ENCODE data around the gene KLHDC7B.

Gene KLHDC7B

DNA sequence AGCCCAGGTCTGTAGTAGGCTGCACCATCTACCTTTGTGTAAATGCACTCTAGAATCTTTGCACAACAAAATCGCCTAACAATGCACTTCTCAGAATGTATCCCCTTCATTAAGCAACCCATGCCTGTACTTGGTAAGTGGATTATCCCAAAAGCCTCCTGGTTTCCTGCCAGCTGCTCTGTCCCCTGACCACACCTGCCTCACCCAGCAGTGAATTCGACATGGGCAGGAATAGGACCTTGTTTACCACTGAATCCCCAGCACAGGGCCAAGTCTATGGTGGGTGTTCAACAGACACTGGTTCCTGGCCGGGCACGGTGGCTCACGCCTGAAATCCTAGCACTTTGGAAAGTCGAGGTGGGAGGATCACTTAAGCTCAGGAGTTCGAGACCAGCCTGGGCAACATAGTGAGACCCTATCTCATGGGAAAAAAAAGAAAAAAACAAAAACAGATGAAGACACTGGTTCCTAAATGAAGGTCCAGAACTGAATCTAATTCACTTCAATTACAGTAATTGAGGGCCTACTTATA lies 22.1 kb downstream of the KLHDC7B start:
- no peak for ATAC-seq
- H3K4me3 Mint-ChIP-seq: no peak overlapping the region
- H3K27ac Mint-ChIP-seq: no peak overlapping the region

DNA sequence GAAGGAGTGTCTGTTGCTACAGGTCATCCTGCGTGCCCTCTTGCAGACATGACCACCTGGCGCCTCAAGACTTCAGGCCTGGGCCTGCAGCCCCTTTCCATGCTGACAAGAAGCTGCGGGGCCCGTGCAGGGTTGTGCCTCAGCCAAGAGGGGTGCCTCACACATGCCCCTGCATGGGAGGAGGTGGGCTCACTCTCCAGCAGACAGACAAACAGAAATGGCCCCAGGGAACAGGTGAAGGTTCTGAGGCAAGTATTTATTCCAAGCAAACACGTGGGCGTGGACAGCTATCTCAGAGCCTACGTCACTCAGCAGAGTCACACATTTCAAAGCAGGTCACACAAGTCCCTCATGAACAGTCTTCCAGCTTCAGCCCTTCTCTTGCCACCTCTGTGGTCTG lies 22.9 kb downstream of the KLHDC7B start:
- Mint-ChIP-seq H3K4me1 (peaks cover 23% of the 10 kb centered on the region), H3K4me3 (no peak overlapping the region), H3K27me3 (no peaks in the 10 kb centered on the region), H3K9me3 (no peaks in the 10 kb centered on the region), H3K27ac (no peak overlapping the region), H3K36me3 (peaks cover 50% of the 10 kb centered on the region)
- ATAC-seq: no peak

More for the DNA sequence above, 22.1 kb downstream of the KLHDC7B start:
- no peaks in the 10 kb centered on the region for H3K27me3 Mint-ChIP-seq
- no peaks in the 10 kb centered on the region for H3K9me3 Mint-ChIP-seq
- H3K36me3 Mint-ChIP-seq: peaks cover 46% of the 10 kb centered on the region
- peaks cover 30% of the 10 kb centered on the region for H3K4me1 Mint-ChIP-seq

DNA sequence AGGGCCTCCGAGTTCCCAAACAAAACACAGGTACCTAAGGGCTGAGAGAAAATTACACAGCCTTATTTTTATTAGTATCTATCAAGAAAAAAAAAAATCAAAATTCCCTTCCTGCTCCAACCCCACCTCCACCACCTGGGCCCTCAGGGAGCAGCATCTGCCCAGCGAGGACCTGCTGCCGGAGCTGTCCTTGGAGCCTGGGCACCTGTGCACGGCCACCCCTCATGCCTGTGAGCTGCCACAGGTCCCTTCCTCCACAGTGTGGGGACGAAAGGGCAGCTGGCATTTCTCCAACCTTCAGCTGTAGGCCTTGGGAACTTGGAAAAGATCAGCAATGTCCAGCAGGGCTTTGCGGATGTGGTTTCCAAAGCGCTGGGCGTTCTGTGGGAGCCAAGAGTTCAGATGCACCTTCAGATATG lies 23.4 kb downstream of the KLHDC7B start:
- H3K27ac Mint-ChIP-seq: no peak overlapping the region
- H3K27me3 Mint-ChIP-seq: no peaks in the 10 kb centered on the region
- no peak for ATAC-seq
- H3K36me3 Mint-ChIP-seq: peaks cover 50% of the 10 kb centered on the region
- no peak overlapping the region for H3K4me3 Mint-ChIP-seq
- no peaks in the 10 kb centered on the region for H3K9me3 Mint-ChIP-seq
- peaks cover 22% of the 10 kb centered on the region for H3K4me1 Mint-ChIP-seq

DNA sequence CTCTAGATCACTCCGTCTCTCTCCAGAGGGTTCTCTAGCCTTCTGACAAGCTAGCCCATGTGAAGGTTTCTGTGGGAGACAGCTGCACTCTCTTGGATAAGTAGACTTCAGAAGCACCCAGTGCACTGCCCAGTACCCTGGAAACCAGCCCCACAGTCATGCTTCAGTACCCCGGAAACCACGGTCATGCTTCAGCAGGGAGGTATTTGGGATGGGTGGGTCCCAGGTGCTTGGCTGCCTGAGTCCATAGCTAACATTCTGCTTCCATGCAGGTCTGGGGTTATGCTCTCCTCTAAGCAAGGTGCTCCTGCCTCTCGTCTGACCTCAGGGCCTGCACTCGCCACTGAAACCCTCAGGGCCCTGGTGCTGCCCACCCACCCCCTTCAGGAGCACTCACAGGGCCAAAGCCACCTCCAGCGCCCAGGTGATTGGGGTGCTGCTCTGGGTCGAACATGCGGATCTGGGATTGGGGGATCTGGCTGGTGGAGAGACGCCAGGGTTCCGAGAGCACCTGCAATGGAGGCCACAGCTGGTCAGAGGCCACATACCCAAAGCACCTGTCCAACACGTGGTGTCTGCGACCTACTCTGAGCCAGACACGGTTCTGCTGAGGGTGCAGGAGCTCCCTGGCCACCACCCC lies 24.3 kb downstream of the KLHDC7B start:
- peaks cover 51% of the 10 kb centered on the region for H3K36me3 Mint-ChIP-seq
- no peak for ATAC-seq
- no peak overlapping the region for H3K27ac Mint-ChIP-seq
- no peaks in the 10 kb centered on the region for H3K9me3 Mint-ChIP-seq
- no peak overlapping the region for H3K4me3 Mint-ChIP-seq
- no peaks in the 10 kb centered on the region for H3K27me3 Mint-ChIP-seq
- H3K4me1 Mint-ChIP-seq: peaks cover 22% of the 10 kb centered on the region

- Mint-ChIP-seq H3K27ac (no peak overlapping the region), H3K9me3 (no peaks in the 10 kb centered on the region), H3K36me3 (peaks cover 60% of the 10 kb centered on the region), H3K4me1 (peaks cover 22% of the 10 kb centered on the region), H3K27me3 (no peaks in the 10 kb centered on the region), H3K4me3 (no peak overlapping the region)
- ATAC-seq: no peak
Observed at GRCh38 chr22:50570861-50571260, 25.2 kb downstream of the KLHDC7B start.

- Mint-ChIP-seq H3K36me3 (peaks cover 66% of the 10 kb centered on the region), H3K27ac (no peak overlapping the region), H3K9me3 (no peaks in the 10 kb centered on the region), H3K27me3 (no peaks in the 10 kb centered on the region), H3K4me1 (peaks cover 22% of the 10 kb centered on the region), H3K4me3 (no peak overlapping the region)
- no peak for ATAC-seq
Observed at GRCh38 chr22:50571264-50572175, 25.8 kb downstream of the KLHDC7B start.

DNA sequence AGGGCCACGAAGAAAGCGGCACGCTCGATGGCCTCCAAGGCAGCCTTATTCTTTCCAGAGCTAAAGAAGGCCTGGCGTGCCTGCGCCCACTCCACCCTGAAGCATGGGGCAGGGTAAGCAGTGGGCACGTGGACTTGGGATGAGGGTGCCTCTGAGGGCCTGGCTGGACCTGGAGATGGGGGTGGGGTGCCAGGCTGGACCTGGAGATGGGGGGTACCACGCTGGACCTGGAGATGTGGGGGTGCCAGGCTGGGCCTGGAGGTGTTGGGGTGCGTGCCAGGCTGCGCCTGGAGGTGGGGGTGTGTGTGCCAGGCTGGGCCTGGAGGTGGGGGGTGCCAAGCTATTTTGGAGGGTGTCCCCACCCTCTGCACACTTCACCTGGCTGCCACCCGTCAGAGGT lies 27.3 kb downstream of the KLHDC7B start:
- peaks cover 22% of the 10 kb centered on the region for H3K4me1 Mint-ChIP-seq
- H3K9me3 Mint-ChIP-seq: no peaks in the 10 kb centered on the region
- H3K27ac Mint-ChIP-seq: no peak overlapping the region
- H3K27me3 Mint-ChIP-seq: no peaks in the 10 kb centered on the region
- peaks cover 74% of the 10 kb centered on the region for H3K36me3 Mint-ChIP-seq
- ATAC-seq: no peak
- no peak overlapping the region for H3K4me3 Mint-ChIP-seq

- Mint-ChIP-seq H3K36me3 (peaks cover 71% of the 10 kb centered on the region), H3K27ac (no peak overlapping the region), H3K4me1 (peaks cover 22% of the 10 kb centered on the region), H3K4me3 (no peak overlapping the region), H3K27me3 (no peaks in the 10 kb centered on the region), H3K9me3 (no peaks in the 10 kb centered on the region)
- ATAC-seq: no peak
Observed at GRCh38 chr22:50573491-50574382, 28.0 kb downstream of the KLHDC7B start.

DNA sequence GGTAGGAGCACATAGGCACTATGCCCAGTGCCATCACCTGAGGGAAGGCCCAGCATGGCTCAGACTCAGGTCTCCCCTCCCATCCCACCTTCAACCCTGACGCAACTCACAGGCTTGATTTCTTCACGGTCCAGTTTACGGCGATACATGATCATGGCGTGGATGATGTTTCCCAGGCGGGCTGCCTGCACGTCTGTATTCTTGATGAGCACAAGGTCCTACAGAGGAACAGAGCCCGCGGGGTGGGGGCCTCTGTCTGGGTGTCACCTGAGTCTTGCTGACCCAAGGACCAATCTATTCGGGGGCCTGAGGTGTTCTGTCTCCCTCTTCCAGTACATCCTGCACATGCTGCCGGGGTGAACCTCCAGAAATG lies 28.7 kb downstream of the KLHDC7B start:
- Mint-ChIP-seq H3K9me3 (no peaks in the 10 kb centered on the region), H3K4me1 (peaks cover 22% of the 10 kb centered on the region), H3K27me3 (no peaks in the 10 kb centered on the region), H3K36me3 (peaks cover 71% of the 10 kb centered on the region), H3K27ac (no peak overlapping the region), H3K4me3 (no peak overlapping the region)
- ATAC-seq: no peak

DNA sequence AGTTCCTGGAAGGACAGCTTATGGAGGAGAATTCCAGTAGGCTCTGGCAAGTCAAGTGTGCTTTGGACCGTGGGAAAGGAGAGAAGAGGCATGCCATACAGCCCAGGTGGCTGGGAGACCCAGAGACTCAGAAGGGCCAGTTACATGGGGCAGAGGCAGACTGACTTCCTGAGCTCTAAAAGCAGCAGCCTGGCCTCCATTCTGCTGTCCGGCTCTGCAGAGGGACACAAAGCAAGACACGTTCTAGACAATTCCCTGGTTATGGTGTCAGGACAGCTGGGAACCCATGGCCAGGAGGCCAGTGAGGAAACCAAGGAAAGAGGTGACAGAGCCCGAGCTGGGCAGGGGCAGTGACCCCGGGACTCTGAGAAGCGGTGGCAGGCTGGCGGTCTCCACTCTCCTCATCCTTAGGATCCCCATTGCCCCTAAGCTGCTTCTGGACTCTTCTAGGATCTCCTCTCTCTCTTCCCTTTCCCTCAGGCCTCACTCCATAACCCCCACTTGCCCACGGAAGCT lies 29.8 kb downstream of the KLHDC7B start:
- no peak for ATAC-seq
- Mint-ChIP-seq H3K27ac (no peak overlapping the region), H3K4me1 (peaks cover 22% of the 10 kb centered on the region), H3K36me3 (peaks cover 71% of the 10 kb centered on the region), H3K4me3 (no peak overlapping the region), H3K27me3 (no peaks in the 10 kb centered on the region), H3K9me3 (no peaks in the 10 kb centered on the region)

DNA sequence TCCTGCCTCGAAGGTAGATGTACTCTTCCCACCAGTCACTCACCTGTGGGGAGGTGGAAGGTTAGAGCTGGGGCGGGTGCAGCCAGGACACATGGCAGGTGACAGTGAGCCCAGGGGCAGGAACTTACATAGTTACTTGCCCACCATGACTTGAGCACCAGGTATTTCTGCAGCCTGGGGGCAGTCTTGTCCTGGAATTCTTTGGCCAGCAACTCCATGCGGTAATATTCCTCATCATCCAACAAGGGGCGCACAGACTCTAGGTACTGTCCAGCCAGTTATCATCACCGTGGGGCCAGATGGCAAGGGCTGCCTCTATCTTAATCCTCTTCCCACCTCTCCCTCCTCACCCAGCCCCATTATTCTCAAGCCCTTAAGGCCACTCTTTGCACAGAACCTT lies 30.4 kb downstream of the KLHDC7B start:
- ATAC-seq: no peak
- H3K27ac Mint-ChIP-seq: no peak overlapping the region
- H3K9me3 Mint-ChIP-seq: no peaks in the 10 kb centered on the region
- no peak overlapping the region for H3K4me3 Mint-ChIP-seq
- no peaks in the 10 kb centered on the region for H3K27me3 Mint-ChIP-seq
- H3K4me1 Mint-ChIP-seq: peaks cover 22% of the 10 kb centered on the region
- H3K36me3 Mint-ChIP-seq: peaks cover 70% of the 10 kb centered on the region

GRCh38 chr22:50576806-50577696 lies 31.4 kb downstream of the KLHDC7B start:
- H3K27me3 Mint-ChIP-seq: no peaks in the 10 kb centered on the region
- no peaks in the 10 kb centered on the region for H3K9me3 Mint-ChIP-seq
- H3K27ac Mint-ChIP-seq: no peak overlapping the region
- ATAC-seq: no peak
- peaks cover 60% of the 10 kb centered on the region for H3K36me3 Mint-ChIP-seq
- H3K4me3 Mint-ChIP-seq: no peak overlapping the region
- peaks cover 30% of the 10 kb centered on the region for H3K4me1 Mint-ChIP-seq

GRCh38 chr22:50577697-50577986 lies 31.9 kb downstream of the KLHDC7B start:
- no peak for ATAC-seq
- Mint-ChIP-seq H3K27me3 (no peaks in the 10 kb centered on the region), H3K36me3 (peaks cover 54% of the 10 kb centered on the region), H3K4me3 (no peak overlapping the region), H3K27ac (no peak overlapping the region), H3K4me1 (peaks cover 26% of the 10 kb centered on the region), H3K9me3 (no peaks in the 10 kb centered on the region)
